HepG2 (cell line): Measurements from ENCODE around the gene ABCG4. TPM values are rescaled to one million over a fixed set of nuclear protein-coding genes. Genes with fewer than 3 reads are reported as not detected.

Source experiments
- ATAC-seq: fragments of 200-7000 bp; cut with Tn5 transposase; 3 replicates; pipeline ENCODE4 v1.9.1; 2020; ENCODE audit warnings: mild to moderate bottlenecking, moderate library complexity
- BruUV-seq: library from RNA; stranded (reverse); fragments of 400-500 nt; replicated peaks from 2 replicates; lab custom pipeline; 2021; lab: Mats Ljungman, UMichigan
- CTCF ChIA-PET: fragments of 300-600 bp; formaldehyde crosslinking; extraction: SDS; loops from one replicate; lab custom pipeline; 2021; ENCODE audit warnings: low total read pairs, inconsistent platforms, low intra/inter-chr PET ratio; lab: Yijun Ruan, JAX
- POLR2A ChIA-PET: fragments of 350-600 bp; sonication (Branson Sonifier 250); formaldehyde crosslinking; loops from one replicate; lab custom pipeline; 2020; ENCODE audit warnings: antibody characterized with exemption, inconsistent platforms; lab: Yijun Ruan, JAX
- DNase-seq: peaks from one replicate; pipeline ENCODE4 v3.0.0-alpha.2; 2015; ENCODE audit warnings: low spot score
- FAIRE-seq: peaks from 3 replicates; lab custom pipeline; 2011; peaks lifted over from hg19 to GRCh38; lab: Jason Lieb, UNC
- H2AFZ ChIP-seq: one replicate; pipeline ENCODE4 v1.6.1; 2011; ENCODE audit warnings: low read length, inconsistent platforms
- H3K27ac ChIP-seq: fragments of 300-600 bp; 3 replicates; pipeline ENCODE4 v1.8.0; 2011; ENCODE audit warnings: mixed run types, mild to moderate bottlenecking, mixed read lengths, low read length, inconsistent platforms; ENCODE audit not compliant: insufficient read depth; ENCODE audit errors: extremely low read length
- H3K27me3 ChIP-seq, 2 experiments: fragments of 200-600 bp in 1 of 2; 2 replicates in 1 of 2; 3 replicates in 1 of 2; pipeline versions ENCODE4 v1.6.0 to v1.8.0; 2011; ENCODE audit warnings: low read length in 2 of 2, mild to moderate bottlenecking in 2 of 2, moderate library complexity in 2 of 2, inconsistent platforms in 1 of 2; ENCODE audit not compliant: insufficient read depth in 2 of 2, control insufficient read depth in 1 of 2
- H3K36me3 ChIP-seq, 2 experiments: fragments of 200-600 bp in 1 of 2; replicated peaks in 1 of 2; 2 replicates in 1 of 2; 3 replicates in 1 of 2; pipeline versions ENCODE4 v1.5.1 to v1.8.0; 2011; ENCODE audit warnings: low read length in 2 of 2, inconsistent platforms in 1 of 2; ENCODE audit not compliant: insufficient read depth in 2 of 2, control insufficient read depth in 1 of 2
- H3K4me1 ChIP-seq: 2 replicates; pipeline ENCODE4 v1.5.1; 2012; ENCODE audit warnings: low read length, inconsistent platforms; ENCODE audit not compliant: insufficient read depth
- H3K4me2 ChIP-seq: 2 replicates; pipeline ENCODE4 v1.6.0; 2011; ENCODE audit warnings: low read depth, low read length, inconsistent platforms
- H3K4me3 ChIP-seq, 3 experiments: fragments of 200-600 bp in 1 of 3; sonication (generic), shearing (Covaris generic) in 1 of 3; replicated peaks in 1 of 3; 2 replicates each; pipeline ENCODE4 v1.5.1; 2011 to 2016; ENCODE audit warnings: low read length in 3 of 3, inconsistent platforms in 2 of 3, low read depth in 2 of 3, mild to moderate bottlenecking in 2 of 3, control low read depth in 1 of 3, mixed read lengths in 1 of 3; ENCODE audit not compliant: insufficient read depth in 1 of 3
- H3K79me2 ChIP-seq: one replicate; pipeline ENCODE4 v1.6.1; 2011; ENCODE audit warnings: low read length, inconsistent platforms; ENCODE audit not compliant: insufficient read depth
- H3K9ac ChIP-seq: 2 replicates; pipeline ENCODE4 v1.6.0; 2011; ENCODE audit warnings: mild to moderate bottlenecking, low read depth, low read length, inconsistent platforms; ENCODE audit not compliant: insufficient read depth
- H3K9me3 ChIP-seq: 2 replicates; pipeline ENCODE4 v1.5.1; 2012; ENCODE audit warnings: mild to moderate bottlenecking, low read length
- H4K20me1 ChIP-seq: 2 replicates; pipeline ENCODE4 v1.6.0; 2011; ENCODE audit warnings: inconsistent platforms, mild to moderate bottlenecking, low read length, moderate library complexity; ENCODE audit not compliant: insufficient read depth
- ELF1 ChIP-seq: sonication (generic); formaldehyde crosslinking; IDR thresholded peaks from 2 replicates; pipeline ENCODE4 v1.4.0; 2020; ENCODE audit warnings: missing genetic modification reagents
- KDM5A ChIP-seq: fragments of 200-600 bp; sonication (generic); IDR thresholded peaks from 2 replicates; pipeline ENCODE4 v1.7.0; 2018; ENCODE audit warnings: antibody characterized with exemption, mild to moderate bottlenecking, low read length, borderline replicate concordance
- KLF16 ChIP-seq, 2 experiments: sonication (generic) in 1 of 2; formaldehyde crosslinking in 1 of 2; IDR thresholded peaks; 2 replicates each; pipeline versions ENCODE4 v1.6.1 to v1.8.0; 2016 to 2023; ENCODE audit warnings: missing genetic modification reagents in 2 of 2, missing compliant biosample characterization in 1 of 2
- NCOR1 ChIP-seq: fragments of 200-600 bp; sonication (generic); IDR thresholded peaks from 2 replicates; pipeline ENCODE4 v1.7.0; 2017; ENCODE audit warnings: antibody characterized with exemption, low read length, borderline replicate concordance
- SMARCC2 ChIP-seq: fragments of 450-650 bp; IDR thresholded peaks from 2 replicates; pipeline ENCODE4 v1.6.1; 2017; ENCODE audit warnings: antibody characterized with exemption, mild to moderate bottlenecking
- THAP8 ChIP-seq: sonication (generic); formaldehyde crosslinking; IDR thresholded peaks from 2 replicates; pipeline ENCODE4 v1.5.1; 2020; ENCODE audit warnings: missing genetic modification reagents, mild to moderate bottlenecking, borderline replicate concordance
- ZHX2 ChIP-seq, 2 experiments: sonication (generic) in 1 of 2; formaldehyde crosslinking in 1 of 2; IDR thresholded peaks; 2 replicates each; pipeline versions ENCODE4 v1.6.1 to v1.9.0; 2014 to 2022; ENCODE audit warnings: antibody characterized with exemption in 1 of 2, borderline replicate concordance in 1 of 2, inconsistent platforms in 1 of 2, low read depth in 1 of 2, missing genetic modification reagents in 1 of 2
- ZMYM3 ChIP-seq: sonication (generic); formaldehyde crosslinking; IDR thresholded peaks from 2 replicates; pipeline ENCODE4 v1.5.1; 2020; ENCODE audit warnings: mild to moderate bottlenecking, missing genetic modification reagents
- ZNF280B ChIP-seq: sonication (generic); formaldehyde crosslinking; IDR thresholded peaks from 2 replicates; pipeline ENCODE4 v1.5.0; 2020; ENCODE audit warnings: missing genetic modification reagents, mild to moderate bottlenecking, borderline replicate concordance
- ZNF501 ChIP-seq: sonication (generic); formaldehyde crosslinking; IDR thresholded peaks from 2 replicates; pipeline ENCODE4 v1.5.1; 2020; ENCODE audit warnings: mild to moderate bottlenecking, moderate library complexity, missing genetic modification reagents
- ZNF562 ChIP-seq: sonication (generic); formaldehyde crosslinking; IDR thresholded peaks from 2 replicates; pipeline ENCODE4 v1.8.0; 2022; ENCODE audit warnings: missing genetic modification reagents, borderline replicate concordance
- WGBS: methylation state at CpG from one replicate; pipeline ENCODE4 v1.1.6; 2017; ENCODE audit warnings: low lambda C conversion rate; 5-methylcytosine and 5-hydroxymethylcytosine counted together
- in situ Hi-C: cut with HindIII; loops from 2 replicates; pipeline ENCODE4 v1.10.0; 2017; ENCODE audit warnings: low pct_unique_long_range_greater_than_20kb; ENCODE audit not compliant: extremely low pct_ligation_motif_present
- intact Hi-C: fragments of 100-400 bp; cut with micrococcal nuclease; formaldehyde crosslinking; loops from one replicate; pipeline ENCODE4 v1.10.0; 2022; ENCODE audit not compliant: unreplicated experiment
- polyA plus RNA-seq, 8 experiments: library from polyadenylated mRNA; depleted of rRNA in 3 of 8; stranded (reverse) in 7 of 8; unstranded in 1 of 8; fragments of >200 nt; fragmentation: Illumina TruSeq in 4 of 8; extraction: Trizol in 4 of 8; gene quantifications; 2 replicates each; pipeline versions ENCODE4 v1.2.1 to v1.2.3, GENCODE V29; 2011 to 2016; ENCODE audit warnings: low read depth in 4 of 8, missing spikeins in 1 of 8, mixed read lengths in 1 of 8; ENCODE audit not compliant: insufficient read depth in 1 of 8
- total RNA-seq, 5 experiments: library from RNA; depleted of rRNA; stranded (reverse); fragments of >200 nt; fragmentation: Illumina TruSeq; extraction: Trizol; gene quantifications; 2 replicates each; pipeline ENCODE4 v1.2.3, GENCODE V29; 2016; ENCODE audit warnings: low read depth in 1 of 5

ABCG4 gene
- total and polyA plus RNA-seq, 2 of the 13 experiments (the other 11 are each of a cell fraction or from before 2014, with no cell fraction given), result not detected

DNA sequence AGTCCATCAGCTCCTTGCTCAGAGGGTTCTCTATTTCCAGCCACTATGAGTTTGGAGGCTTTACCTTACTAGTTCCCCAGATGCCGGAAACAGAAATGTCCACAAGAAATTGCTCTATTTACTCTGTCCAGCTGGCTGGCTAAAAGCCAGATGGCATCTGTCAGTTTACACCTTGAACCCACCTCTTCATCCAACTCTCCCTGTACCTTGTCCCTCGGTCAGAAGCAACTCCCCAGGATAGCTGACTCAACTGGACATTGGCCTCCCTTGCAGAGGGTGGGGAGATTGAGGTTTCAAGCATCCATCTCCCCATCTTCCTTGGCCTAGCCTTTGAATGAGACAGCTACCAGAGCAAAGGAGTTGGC is 40.0 kb upstream of the ABCG4 start (continued):
- TF ChIP-seq ZHX2 (IDR thresholded peaks at IDR 0.05; ENCODE audit: low read depth) (no peak), ZHX2 (CRISPR knock-in tag; IDR thresholded peaks at IDR 0.05; ENCODE audit: borderline replicate concordance) (no peak), ELF1 (CRISPR knock-in tag) (no peak)

GRCh38 chr11:119109843-119110242 is 39.0 kb upstream of the ABCG4 start:
- Histone ChIP-seq H3K27ac (no peak overlapping the region), H2AFZ (no peak overlapping the region), H3K27me3 (no peaks in the 10 kb centered on the region; a peak in 1 of 5 replicates), H3K9ac (no peak overlapping the region), H3K9me3 (no peaks in the 10 kb centered on the region), H3K79me2 (no peaks in the 10 kb centered on the region), H3K4me3 (no peak overlapping the region), H3K4me2 (no peak overlapping the region), H3K4me1 (peaks cover 29% of the 10 kb centered on the region), H3K36me3 (peaks cover 7 to 34% of the 10 kb centered on the region in 2 experiments), H4K20me1 (no peaks in the 10 kb centered on the region)
- ATAC-seq (no peak), DNase-seq (no peak), FAIRE-seq (no peak)
- WGBS, result no CpG with 5 or more reads among the region's 3 CpGs
- ChIA-PET POLR2A (interaction anchor here (1.6 to 4.2 kb wide), 5 partner anchors 11 to 75 kb away, joined by 3 to 75 read pairs (median 24); partner anchors contain the start of genes HINFP, HMBS, NHERF4 and VPS11), CTCF (no interaction called here)
- intact Hi-C loops (loop anchor here (5.0 kb wide), 1 partner anchor 87 kb away; no protein-coding TSS in a partner anchor), in situ Hi-C loops (no loop called here)
- no TSS peak for BruUV-seq
- no peak for TF ChIP-seq ZNF501
- TF ChIP-seq NCOR1, result no peak
- no peak for TF ChIP-seq THAP8 (CRISPR knock-in tag)
- TF ChIP-seq KDM5A, result no peak
- TF ChIP-seq KLF16 (CRISPR knock-in tag; IDR thresholded peaks at IDR 0.05), result no peak
- no peak for TF ChIP-seq ZNF562 (CRISPR knock-in tag)
- TF ChIP-seq ZMYM3, result no peak
- no peak for TF ChIP-seq ZNF280B (CRISPR knock-in tag)
- no peak for TF ChIP-seq SMARCC2
